NCI-H345 (cell line): ENCODE data around the gene FAM217A.
"Not testable (repeated sequence)": the region's sequence is repeated elsewhere in the genome, so short reads cannot be mapped to it uniquely, and the experiment has no call there.

Source experiments
- DNase-seq: peaks from one replicate; lab custom pipeline; 2025; lab: John Stamatoyannopoulos, UW

Gene FAM217A

GRCh38 chr6:4078691-4079471 lies at the start of gene FAM217A:
FAM217A (minus strand) TSS chr6:4079137; CDS start chr6:4077414, 1,723 bp downstream.
- no peak for DNase-seq

GRCh38 chr6:4128072-4128471 lies 49.1 kb upstream of the FAM217A start:
- no peak for DNase-seq

- no peak for DNase-seq
Measured at GRCh38 chr6:4125933-4126864, 47.3 kb upstream of the FAM217A start.

- DNase-seq = no peak
Measured at GRCh38 chr6:4125500-4125899, 46.6 kb upstream of the FAM217A start.

- DNase-seq = no peak
Measured at GRCh38 chr6:4124351-4124750, 45.4 kb upstream of the FAM217A start.

GRCh38 chr6:4115741-4116140 lies 36.8 kb upstream of the FAM217A start:
- no peak for DNase-seq

- no peak for DNase-seq
Measured at GRCh38 chr6:4114123-4114522, 35.2 kb upstream of the FAM217A start.

GRCh38 chr6:4113649-4114048 lies 34.7 kb upstream of the FAM217A start:
- no peak for DNase-seq

GRCh38 chr6:4112366-4112765 lies 33.4 kb upstream of the FAM217A start:
- DNase-seq = no peak

GRCh38 chr6:4109363-4109815 lies 30.5 kb upstream of the FAM217A start:
- not testable (repeated sequence) for DNase-seq

- no peak for DNase-seq
Measured at GRCh38 chr6:4108561-4109093, 29.7 kb upstream of the FAM217A start.

GRCh38 chr6:4107873-4108272 lies 28.9 kb upstream of the FAM217A start:
- no peak for DNase-seq

- no peak for DNase-seq
Measured at GRCh38 chr6:4105980-4106536, 27.1 kb upstream of the FAM217A start.

- DNase-seq = no peak
Measured at GRCh38 chr6:4103929-4104328, 25.0 kb upstream of the FAM217A start.

- DNase-seq = peak; percentile 16
Measured at GRCh38 chr6:4102687-4103244, 23.8 kb upstream of the FAM217A start.

GRCh38 chr6:4101298-4101697 lies 22.4 kb upstream of the FAM217A start:
- no peak for DNase-seq

- DNase-seq = no peak
Measured at GRCh38 chr6:4100655-4101054, 21.7 kb upstream of the FAM217A start.

- DNase-seq = peak; percentile 14
Measured at GRCh38 chr6:4093288-4093687, 14.4 kb upstream of the FAM217A start.

GRCh38 chr6:4091941-4092340 lies 13.0 kb upstream of the FAM217A start:
- DNase-seq = no peak

- not testable (repeated sequence) for DNase-seq
Measured at GRCh38 chr6:4090043-4090442, 11.1 kb upstream of the FAM217A start.

GRCh38 chr6:4088704-4089103 lies 9.8 kb upstream of the FAM217A start:
- DNase-seq = no peak

- DNase-seq = no peak
Measured at GRCh38 chr6:4085332-4085700, 6.4 kb upstream of the FAM217A start.
